NCI-H345 treated with DMSO at 0.1 percent for 48 hours (cell line): ENCODE data around the gene SEC22A.
"Not testable (repeated sequence)": the region's sequence is repeated elsewhere in the genome, so short reads cannot be mapped to it uniquely, and the experiment has no call there.

Experiments used
- DNase-seq: peaks from one replicate; lab custom pipeline; 2025; ENCODE audit not compliant: unreplicated experiment; lab: John Stamatoyannopoulos, UW

Gene SEC22A

GRCh38 chr3:123169930-123170329 lies 31.8 kb upstream of the SEC22A start:
- DNase-seq: no peak

DNA sequence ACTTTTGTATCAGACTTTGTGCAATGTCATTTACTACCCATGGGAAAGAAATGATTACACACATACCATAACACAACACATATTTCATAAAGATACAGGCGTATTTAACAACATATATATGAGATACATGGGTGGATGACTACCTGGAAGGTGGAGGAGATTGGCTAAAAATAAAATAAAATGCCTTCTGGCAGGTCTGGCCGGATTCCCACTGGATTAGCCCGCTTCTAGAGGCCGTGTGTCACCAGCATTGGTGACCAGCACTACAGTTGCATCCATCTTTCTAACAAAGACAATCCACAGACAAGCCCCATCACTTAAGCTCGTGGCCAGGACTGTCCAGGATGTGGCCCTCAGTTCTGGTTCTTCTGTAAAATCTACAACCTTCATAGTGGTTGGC lies 21.0 kb upstream of the SEC22A start:
- no peak for DNase-seq

DNA sequence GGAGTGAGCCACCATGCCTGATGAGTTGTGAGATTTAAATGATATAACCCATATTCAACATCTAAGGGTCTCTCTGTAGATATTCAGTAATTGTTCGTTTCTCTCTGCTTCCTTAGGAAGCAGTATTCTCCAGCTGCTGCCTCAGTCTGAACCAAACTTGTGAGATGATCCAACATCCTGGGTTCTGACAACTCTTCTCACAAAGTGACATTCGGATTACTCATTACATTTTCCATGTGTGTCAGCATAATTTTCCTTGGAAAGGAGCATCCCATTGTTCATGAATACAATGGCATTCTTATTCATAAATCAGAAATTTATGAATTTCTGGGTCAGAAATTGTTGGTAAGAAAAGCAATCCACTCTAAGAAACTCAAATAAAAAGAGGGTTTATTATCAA lies 15.0 kb upstream of the SEC22A start:
- DNase-seq: no peak

DNA sequence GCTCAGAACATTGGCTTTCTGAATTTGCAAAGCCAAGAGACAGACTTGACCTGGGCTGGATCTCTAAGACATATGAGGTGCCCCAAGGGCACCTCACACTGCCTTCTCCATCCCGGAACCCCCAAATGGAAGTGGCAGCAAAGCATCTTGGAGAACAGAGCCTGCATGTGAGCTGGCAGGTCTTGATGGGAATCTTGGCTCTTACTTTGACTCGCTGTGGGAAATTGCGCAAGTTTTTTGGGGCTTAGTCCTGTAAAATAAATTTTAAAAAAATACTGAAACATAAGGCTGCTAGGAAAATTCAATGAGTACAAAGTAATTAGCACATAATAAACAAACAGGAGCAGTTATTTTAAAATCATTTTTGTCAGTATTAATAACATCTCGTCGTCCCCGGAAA lies 13.7 kb upstream of the SEC22A start:
- no peak for DNase-seq

- DNase-seq: no peak
Observed at GRCh38 chr3:123193448-123194101, 8.2 kb upstream of the SEC22A start.

DNA sequence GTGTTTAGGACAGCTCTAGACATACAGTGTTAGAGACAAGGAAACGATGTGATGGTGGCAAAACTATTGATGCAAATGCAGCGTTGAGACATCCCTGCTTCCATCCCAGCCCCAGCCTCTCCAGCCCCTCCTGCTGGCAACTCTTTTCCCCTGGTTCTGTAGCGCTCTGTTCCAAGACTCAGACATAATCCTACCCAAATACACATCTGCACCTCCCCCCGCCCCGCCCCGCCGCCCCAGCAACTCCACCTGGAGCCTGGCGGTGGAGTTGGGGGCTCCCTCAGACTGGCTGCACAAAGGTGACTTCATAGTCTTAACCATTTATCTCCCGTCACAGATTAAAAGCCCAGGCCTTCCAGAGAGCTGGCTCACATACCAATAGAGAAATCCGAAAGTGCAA lies 7.2 kb upstream of the SEC22A start:
- no peak for DNase-seq

DNA sequence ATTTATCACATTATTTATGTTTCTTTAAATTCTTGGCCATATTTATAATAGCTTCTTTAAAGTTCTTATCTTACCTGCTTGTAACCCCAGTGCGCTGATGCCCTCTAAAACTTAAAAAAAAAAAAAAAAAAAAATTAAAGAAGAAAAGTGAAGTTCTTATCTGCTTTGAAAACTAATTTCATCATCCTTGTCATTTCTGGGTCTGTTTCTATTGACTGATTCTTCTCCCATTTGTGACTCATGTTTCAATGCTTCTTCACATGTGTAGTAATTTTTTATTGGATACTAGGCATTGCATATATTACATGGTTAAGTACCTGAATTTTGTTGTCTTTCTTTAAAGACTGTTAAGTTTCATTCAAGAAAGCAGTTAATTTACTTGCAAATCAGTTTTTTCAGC lies 3.4 kb upstream of the SEC22A start:
- no peak for DNase-seq

GRCh38 chr3:123201223-123201556 lies 553 bp upstream of the SEC22A start:
- no peak for DNase-seq

- DNase-seq: no peak
Observed at GRCh38 chr3:123202451-123202850, 708 bp downstream of the SEC22A start.

GRCh38 chr3:123218990-123219389 lies 17.2 kb downstream of the SEC22A start:
- DNase-seq: no peak

DNA sequence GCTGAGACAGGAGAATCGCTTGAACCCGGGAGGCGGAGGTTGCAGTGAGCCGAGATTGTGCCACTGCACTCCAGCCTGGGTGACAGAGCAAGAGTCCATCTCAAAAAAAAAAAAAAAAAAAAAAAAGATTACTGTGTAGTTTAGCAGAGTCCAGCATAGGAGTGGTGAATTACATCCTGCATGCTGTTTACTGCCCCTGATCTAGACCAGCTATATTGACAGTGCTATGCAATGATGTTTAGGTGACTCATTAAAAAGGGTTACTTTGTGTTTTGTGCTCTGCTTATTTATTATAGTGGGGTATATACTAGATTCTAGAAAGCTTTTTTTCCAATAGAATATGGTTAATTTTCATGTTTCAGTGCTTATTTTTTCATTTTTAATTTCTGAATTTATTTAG lies 19.6 kb downstream of the SEC22A start:
- not testable (repeated sequence) for DNase-seq

GRCh38 chr3:123225016-123225415 lies 23.3 kb downstream of the SEC22A start:
- DNase-seq: no peak

DNA sequence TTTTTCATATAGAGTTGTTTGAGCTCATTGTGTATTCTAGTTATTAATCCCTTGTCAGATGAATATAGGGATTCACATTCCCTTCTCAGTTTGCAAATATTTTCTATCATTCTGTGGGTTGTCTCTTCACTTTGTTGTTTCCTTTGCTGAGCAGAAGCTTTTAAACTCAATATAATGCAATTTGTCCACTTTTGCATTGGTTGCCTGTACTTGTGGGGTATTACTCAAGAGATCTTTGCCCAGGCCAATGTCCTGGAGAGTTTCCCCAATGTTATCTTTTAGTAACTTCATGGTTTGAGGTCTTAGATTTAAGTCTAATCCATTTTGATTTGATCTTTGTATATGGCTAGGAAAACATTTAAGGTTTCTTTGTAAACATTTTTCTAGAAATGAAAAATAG lies 24.8 kb downstream of the SEC22A start:
- no peak for DNase-seq

GRCh38 chr3:123229145-123229544 lies 27.4 kb downstream of the SEC22A start:
- no peak for DNase-seq

- DNase-seq: no peak
Observed at GRCh38 chr3:123236902-123237301, 35.2 kb downstream of the SEC22A start.

GRCh38 chr3:123239186-123239585 lies 37.4 kb downstream of the SEC22A start:
- not testable (repeated sequence) for DNase-seq

DNA sequence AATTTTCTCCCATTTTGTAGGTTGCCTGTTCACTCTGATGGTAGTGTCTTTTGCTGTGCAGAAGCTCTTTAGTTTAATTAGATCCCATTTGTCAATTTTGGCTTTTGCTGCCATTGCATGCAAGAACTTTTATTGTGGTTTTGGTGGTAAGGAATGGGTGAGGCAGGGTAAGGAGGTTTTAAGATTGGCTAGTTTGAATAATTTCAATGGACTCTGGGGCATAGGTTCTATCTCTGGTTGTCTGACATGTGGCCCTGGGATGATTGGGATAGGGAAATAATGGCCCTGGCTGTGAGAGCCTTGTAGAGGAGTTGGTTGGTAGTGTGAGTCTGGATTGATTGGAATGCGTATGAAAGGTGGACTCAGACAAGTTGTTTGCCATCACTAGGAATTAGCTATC lies 38.0 kb downstream of the SEC22A start:
- DNase-seq: no peak

DNA sequence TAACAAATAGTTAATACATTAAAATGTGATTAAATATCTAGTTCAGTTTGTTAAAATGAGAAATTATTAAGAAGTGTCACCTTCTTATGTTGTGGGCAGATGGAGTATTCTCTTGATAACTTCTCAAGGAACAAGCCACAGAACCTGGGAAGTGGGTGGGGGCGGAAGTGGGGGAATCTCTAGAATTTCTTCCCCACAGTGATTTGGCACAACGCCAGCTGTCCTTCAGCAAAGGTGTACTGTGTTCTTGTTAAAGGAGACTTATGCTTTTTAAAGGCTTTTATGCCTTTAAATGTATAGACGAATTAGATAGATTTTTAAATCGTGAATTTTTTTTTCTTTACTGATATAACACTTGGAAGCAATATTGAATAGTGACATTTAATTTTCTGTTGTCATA lies 42.4 kb downstream of the SEC22A start:
- no peak for DNase-seq

DNA sequence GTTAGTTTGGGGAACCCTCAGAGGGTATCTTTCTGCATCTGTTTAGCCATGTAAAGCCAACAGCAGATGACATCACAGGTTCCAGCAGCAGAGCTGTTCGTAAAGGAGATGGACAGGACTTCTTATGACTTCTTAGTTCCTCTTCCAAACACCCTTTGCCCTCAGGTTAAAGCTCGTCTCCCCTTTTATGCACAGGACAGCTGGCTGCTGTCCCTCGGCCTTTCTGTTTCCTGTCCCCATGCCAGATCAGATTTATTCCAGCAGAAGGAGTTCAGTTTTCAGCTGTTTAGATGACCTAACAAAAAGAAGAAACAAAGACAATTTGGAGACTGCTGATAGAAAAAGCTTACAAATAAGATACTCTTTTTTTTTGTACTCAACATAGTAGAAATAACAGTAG lies 45.1 kb downstream of the SEC22A start:
- no peak for DNase-seq

DNA sequence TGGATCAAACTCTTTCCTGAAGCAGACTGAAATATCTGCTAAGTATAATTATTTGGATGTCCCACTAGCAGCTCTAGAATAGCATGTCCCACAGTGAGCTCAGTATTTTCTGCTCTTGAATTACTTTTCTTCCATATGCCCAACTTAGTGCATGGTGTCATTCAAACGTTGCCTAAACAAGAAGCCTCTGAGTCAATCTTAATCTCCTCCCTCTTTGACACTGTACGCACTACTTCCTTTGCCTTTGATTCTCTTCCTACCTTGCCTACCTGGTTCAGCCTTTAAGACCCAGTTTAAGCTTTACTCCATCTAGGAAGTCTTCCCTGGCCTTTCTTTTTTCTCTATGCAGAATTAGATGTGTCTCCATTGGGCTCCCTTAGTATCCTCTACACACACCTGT lies 54.5 kb downstream of the SEC22A start:
- no peak for DNase-seq

DNA sequence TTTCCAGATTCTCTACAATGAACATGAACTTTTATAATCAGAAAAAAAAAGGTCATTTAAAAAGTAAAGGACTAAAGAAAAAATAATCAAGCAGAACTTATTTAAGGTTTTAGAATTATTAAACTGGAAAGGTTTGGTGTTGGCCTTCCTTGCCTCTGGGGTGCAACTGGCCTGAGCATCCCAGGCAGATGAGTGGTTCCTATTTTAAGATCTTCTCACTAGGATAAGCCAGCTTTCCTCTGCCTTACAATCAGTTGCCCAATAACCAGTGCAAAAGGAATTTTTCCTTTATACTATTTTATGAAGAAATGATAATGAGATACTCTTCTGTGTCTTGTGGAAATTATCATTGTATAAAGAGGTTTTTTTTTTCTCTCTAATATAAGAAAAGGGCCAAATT lies 56.6 kb downstream of the SEC22A start:
- no peak for DNase-seq

GRCh38 chr3:123258811-123259420 lies 57.2 kb downstream of the SEC22A start:
- peak; percentile 5 for DNase-seq

- DNase-seq: no peak
Observed at GRCh38 chr3:123261666-123262065, 59.9 kb downstream of the SEC22A start.
